Caco-2 (cell line): Measurements from ENCODE around the gene CDC42BPB. TPM values are rescaled to one million over a fixed set of nuclear protein-coding genes. Genes with fewer than 3 reads are reported as not detected.

Source experiments
- BruUV-seq: library from RNA; stranded (reverse); fragments of 400-500 nt; replicated peaks from 2 replicates; lab custom pipeline; 2021; lab: Mats Ljungman, UMichigan
- CTCF ChIA-PET: fragments of 300-600 bp; sonication (Branson Sonifier 250); formaldehyde crosslinking; loops from one replicate; lab custom pipeline; 2022; ENCODE audit warnings: antibody characterized with exemption; lab: Charles Lee
- POLR2A ChIA-PET: fragments of 300-600 bp; sonication (Branson Sonifier 250); formaldehyde crosslinking; loops from one replicate; lab custom pipeline; 2022; ENCODE audit warnings: antibody characterized with exemption; lab: Charles Lee
- DNase-seq, 2 experiments: peaks; one replicate each; pipeline versions ENCODE4 v3.0.0 to v3.0.0-alpha.2; 2020 to 2022
- H3K27me3 ChIP-seq: replicated peaks from 2 replicates; pipeline ENCODE4 v1.6.0; 2011; ENCODE audit warnings: low read length; ENCODE audit not compliant: control insufficient read depth, insufficient read depth
- H3K36me3 ChIP-seq: 2 replicates; pipeline ENCODE4 v1.5.1; 2011; ENCODE audit warnings: low read length; ENCODE audit not compliant: control insufficient read depth, insufficient read depth
- H3K4me1 ChIP-seq: fragments of 250-450 bp; sonication (Bioruptor Pico); 2 replicates; pipeline ENCODE4 v1.5.1; 2020; ENCODE audit warnings: mild to moderate bottlenecking
- H3K4me3 ChIP-seq: 2 replicates; pipeline ENCODE4 v1.5.1; 2011; ENCODE audit warnings: low read depth, mild to moderate bottlenecking, control low read depth, low read length
- H3K9me3 ChIP-seq: fragments of 250-450 bp; sonication (Bioruptor Pico); 2 replicates; pipeline ENCODE4 v1.5.1; 2020; ENCODE audit warnings: mild to moderate bottlenecking, moderate library complexity
- H3K27ac Mint-ChIP-seq: one replicate; pipeline ENCODE4 v1.8.0; 2022; ENCODE audit warnings: mixed read lengths; ENCODE audit not compliant: unreplicated experiment
- H3K27me3 Mint-ChIP-seq: one replicate; pipeline ENCODE4 v1.8.0; 2022; ENCODE audit warnings: mixed read lengths; ENCODE audit not compliant: insufficient read depth, unreplicated experiment
- H3K36me3 Mint-ChIP-seq: one replicate; pipeline ENCODE4 v1.8.0; 2022; ENCODE audit warnings: mild to moderate bottlenecking, mixed read lengths; ENCODE audit not compliant: insufficient read depth, unreplicated experiment
- H3K4me1 Mint-ChIP-seq: one replicate; pipeline ENCODE4 v1.8.0; 2022; ENCODE audit warnings: low read depth, mixed read lengths; ENCODE audit not compliant: unreplicated experiment
- H3K4me3 Mint-ChIP-seq: one replicate; pipeline ENCODE4 v1.8.0; 2022; ENCODE audit warnings: mild to moderate bottlenecking, moderate library complexity, mixed read lengths; ENCODE audit not compliant: unreplicated experiment
- H3K9me3 Mint-ChIP-seq: one replicate; pipeline ENCODE4 v1.8.0; 2022; ENCODE audit warnings: mixed read lengths; ENCODE audit not compliant: unreplicated experiment
- CTCF ChIP-seq, 2 experiments: fragments of 200-600 bp in 1 of 2; IDR thresholded peaks; 1 replicate in 1 of 2; 2 replicates in 1 of 2; pipeline versions ENCODE4 v1.5.1 to v1.8.0; 2011 to 2022; ENCODE audit warnings: antibody characterized with exemption in 1 of 2, control low read depth in 1 of 2, inconsistent platforms in 1 of 2, low read depth in 1 of 2, low read length in 1 of 2, mild to moderate bottlenecking in 1 of 2, moderate library complexity in 1 of 2; ENCODE audit not compliant: insufficient read depth in 1 of 2, severe bottlenecking in 1 of 2, unreplicated experiment in 1 of 2
- intact Hi-C: fragments of 100-400 bp; cut with micrococcal nuclease; formaldehyde crosslinking; loops from one replicate; pipeline ENCODE4 v1.10.0; 2022; ENCODE audit not compliant: unreplicated experiment
- total RNA-seq: library from RNA; stranded (reverse); gene quantifications from 2 replicates; pipeline ENCODE4 v1.2.3, GENCODE V29; 2022

The CDC42BPB gene
- total RNA-seq, 1 experiment from 2014 or later: 55.1 TPM

GRCh38 chr14:103094406-103095209, 37.3 kb upstream of the CDC42BPB start, which contains the start of gene EXOC3L4:
EXOC3L4 (plus strand) TSS chr14:103094725; CDS start chr14:103100220, 5,495 bp downstream.
- Mint-ChIP-seq H3K4me1 (peaks cover 18% of the 10 kb centered on the region), H3K4me3 (peak within 1 kb of the TSS; percentile 62), H3K27ac (peak within 1 kb of the TSS; percentile 80), H3K27me3 (no peaks in the 10 kb centered on the region), H3K36me3 (no peaks in the 10 kb centered on the region), H3K9me3 (no peaks in the 10 kb centered on the region)
- Histone ChIP-seq H3K36me3 (no peaks in the 10 kb centered on the region), H3K4me3 (peak within 1 kb of the TSS; percentile 27), H3K9me3 (no peaks in the 10 kb centered on the region), H3K4me1 (peaks cover 36% of the 10 kb centered on the region), H3K27me3 (no peaks in the 10 kb centered on the region)
- intact Hi-C loops: no loop called here
- CTCF ChIA-PET: interaction anchor here (1.1 to 3.6 kb wide), 2 partner anchors 10 to 12 kb away, joined by 3 to 23 read pairs; no protein-coding TSS in a partner anchor
- no TSS peak for BruUV-seq
- DNase-seq: peak; percentile 40 to 68
- POLR2A ChIA-PET: interaction anchor here (0.6 to 1.1 kb wide), 3 partner anchors 9 to 239 kb away, joined by 3 to 5 read pairs (median 3); partner anchors contain the start of gene EIF5
- no peak for TF ChIP-seq CTCF (IDR thresholded peaks at IDR 0.05; ENCODE audit: insufficient read depth in 1 of 2, low read depth in 1 of 2, low read length in 1 of 2, severe bottlenecking in 1 of 2, unreplicated experiment in 1 of 2)

- TF ChIP-seq CTCF (IDR thresholded peaks at IDR 0.05; ENCODE audit: insufficient read depth in 1 of 2, low read depth in 1 of 2, low read length in 1 of 2, severe bottlenecking in 1 of 2, unreplicated experiment in 1 of 2): no peak
- peak overlapping the region; percentile 62 for H3K4me3 Mint-ChIP-seq
- H3K4me1 Mint-ChIP-seq: peaks cover 18% of the 10 kb centered on the region
- DNase-seq: no peak
- Histone ChIP-seq H3K36me3 (no peaks in the 10 kb centered on the region), H3K9me3 (no peaks in the 10 kb centered on the region), H3K27me3 (no peaks in the 10 kb centered on the region), H3K4me1 (peaks cover 29% of the 10 kb centered on the region), H3K4me3 (no peak overlapping the region)
- ChIA-PET POLR2A (interaction anchor here (0.6 to 1.1 kb wide), 2 partner anchors 10 to 93 kb away, joined by 3 to 5 read pairs; no protein-coding TSS in a partner anchor), CTCF (interaction anchor here (1.1 to 3.6 kb wide), 2 partner anchors 11 to 13 kb away, joined by 3 to 23 read pairs; no protein-coding TSS in a partner anchor)
- H3K36me3 Mint-ChIP-seq: no peaks in the 10 kb centered on the region
- BruUV-seq: no TSS peak
- H3K27ac Mint-ChIP-seq: peak overlapping the region; percentile 80
- no peaks in the 10 kb centered on the region for H3K9me3 Mint-ChIP-seq
- intact Hi-C loops: loop anchor here (2.0 kb wide), 1 partner anchor 15 kb away; no protein-coding TSS in a partner anchor
- H3K27me3 Mint-ChIP-seq: no peaks in the 10 kb centered on the region
Observed at GRCh38 chr14:103093856-103094405, 36.6 kb upstream of the CDC42BPB start.

GRCh38 chr14:103091883-103092222, 34.5 kb upstream of the CDC42BPB start:
- CTCF ChIA-PET: no interaction called here
- TF ChIP-seq CTCF (IDR thresholded peaks at IDR 0.05; ENCODE audit: insufficient read depth in 1 of 2, low read depth in 1 of 2, low read length in 1 of 2, severe bottlenecking in 1 of 2, unreplicated experiment in 1 of 2): no peak
- Histone ChIP-seq H3K36me3 (no peaks in the 10 kb centered on the region), H3K4me1 (peaks cover 19% of the 10 kb centered on the region), H3K27me3 (no peaks in the 10 kb centered on the region), H3K4me3 (peak overlapping the region; percentile 28), H3K9me3 (no peaks in the 10 kb centered on the region)
- intact Hi-C loops: loop anchor here (2.0 kb wide), 1 partner anchor 13 kb away; no protein-coding TSS in a partner anchor
- POLR2A ChIA-PET: no interaction called here
- no peak overlapping the region for H3K4me3 Mint-ChIP-seq
- H3K27me3 Mint-ChIP-seq: no peaks in the 10 kb centered on the region
- H3K9me3 Mint-ChIP-seq: no peaks in the 10 kb centered on the region
- H3K4me1 Mint-ChIP-seq: peaks cover 16% of the 10 kb centered on the region
- no peaks in the 10 kb centered on the region for H3K36me3 Mint-ChIP-seq
- no TSS peak for BruUV-seq
- no peak overlapping the region for H3K27ac Mint-ChIP-seq
- no peak for DNase-seq
